Measurements from ENCODE around the gene CDKAL1. TPM values are rescaled to one million over a fixed set of nuclear protein-coding genes. Genes with fewer than 3 reads are reported as not detected.

The CDKAL1 gene
- total and polyA plus RNA-seq, 2 of the 13 experiments (the other 11 are each of a cell fraction or from before 2014, with no cell fraction given) = 9.5 to 27.7 TPM

DNA sequence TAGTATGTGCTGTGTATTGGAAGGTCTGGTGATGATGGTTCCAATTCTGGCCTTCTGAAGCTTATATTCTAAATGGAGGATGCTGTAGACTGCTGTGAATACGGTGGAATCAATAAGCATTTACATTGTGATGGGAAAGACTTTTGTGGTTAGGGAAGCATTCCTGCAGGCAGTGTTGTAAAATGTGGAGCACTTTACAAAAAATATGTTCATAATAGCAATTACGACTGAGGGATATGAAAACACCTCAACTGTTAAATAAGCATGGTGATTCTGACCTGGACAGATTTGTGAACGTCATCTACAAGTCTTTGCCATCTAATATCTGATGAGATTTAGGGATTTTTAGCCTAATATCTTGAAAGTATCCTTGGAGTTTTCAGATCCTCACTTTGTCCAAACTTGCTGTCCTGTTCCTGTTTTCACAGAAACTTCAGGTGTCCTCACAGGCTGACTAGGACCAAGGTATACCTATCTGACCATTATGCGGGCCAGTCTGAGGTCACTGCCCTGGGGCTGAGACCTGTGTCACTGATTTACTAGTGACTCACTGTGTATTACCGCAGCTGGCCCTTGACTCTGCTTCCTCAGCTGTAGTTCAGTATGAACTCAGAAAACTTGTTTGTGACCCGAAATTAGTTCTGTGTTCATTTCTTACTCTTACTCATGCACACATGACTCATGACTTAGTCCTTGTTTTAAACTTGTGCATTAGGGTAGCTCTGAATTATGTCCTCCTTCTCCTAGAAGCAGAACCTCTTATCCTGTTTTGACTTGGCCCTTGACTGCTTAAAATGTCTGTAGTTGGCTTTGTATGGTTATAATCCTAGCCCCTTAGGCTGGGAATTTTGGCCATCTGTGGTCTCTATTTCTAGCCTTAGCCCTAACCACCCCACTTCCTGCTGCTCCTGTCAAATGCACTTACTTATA is 343.0 kb downstream of the CDKAL1 start (continued):
- peak; percentile 36 for TF ChIP-seq SMC3 (IDR thresholded peaks at IDR 0.05; ENCODE audit: low read length)
- TF ChIP-seq ZSCAN29 (CRISPR knock-in tag; conservative IDR thresholded peaks at IDR 0.05) = peak; percentile 69; the same call in 1 of the 2 replicates
- 0 out of 2 replicates have a peak, but pooled peaks have one; percentile 9 for TF ChIP-seq ZNF557 (CRISPR knock-in tag; IDR thresholded peaks at IDR 0.05)
- peak; percentile 96 for TF ChIP-seq HMG20A (CRISPR knock-in tag; IDR thresholded peaks at IDR 0.05; ENCODE audit: borderline replicate concordance)
- TF ChIP-seq FOXJ3 (CRISPR knock-in tag; IDR thresholded peaks at IDR 0.05; ENCODE audit: borderline replicate concordance) = peak; percentile 86; the same call in 1 of the 2 replicates
- peak; percentile 86 for TF ChIP-seq FOXA3 (CRISPR knock-in tag; IDR thresholded peaks at IDR 0.05)
- peak; percentile 47; the same call in 1 of the 2 replicates for TF ChIP-seq CEBPG (CRISPR knock-in tag; IDR thresholded peaks at IDR 0.05)
- 0 out of 2 replicates have a peak, but pooled peaks have one; percentile 40 for TF ChIP-seq ZSCAN9 (CRISPR knock-in tag; IDR thresholded peaks at IDR 0.05; ENCODE audit: borderline replicate concordance)

DNA sequence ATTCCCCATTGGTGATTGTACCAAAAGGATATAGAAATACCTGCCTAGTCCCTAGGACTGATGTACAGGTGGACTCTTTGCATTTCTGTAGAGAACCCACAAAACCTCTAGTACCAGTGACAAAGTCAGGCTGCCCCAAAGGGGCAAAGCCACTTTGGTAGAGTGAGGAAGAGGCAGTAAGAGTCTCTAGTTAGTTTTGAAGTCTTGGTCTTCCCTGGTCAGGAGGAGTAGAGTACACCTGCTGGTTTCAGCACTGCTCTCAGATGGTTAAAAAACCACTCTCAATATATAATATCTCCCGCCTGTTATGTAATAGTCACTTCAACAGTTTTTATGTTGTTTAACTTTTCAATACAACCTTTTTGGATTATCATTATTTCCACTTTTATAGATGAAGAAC is 344.9 kb downstream of the CDKAL1 start:
- Histone ChIP-seq H3K9ac (ENCODE audit: insufficient read depth, low read depth, low read length) (no peak overlapping the region; the same call in 1 of the 2 replicates), H3K36me3 (replicated peaks in 1 of 2; ENCODE audit: control insufficient read depth in 1 of 2, insufficient read depth in 2 of 2, low read length in 2 of 2) (no peaks in the 10 kb centered on the region), H3K27me3 (ENCODE audit: control insufficient read depth in 1 of 2, insufficient read depth in 2 of 2, low read length in 2 of 2) (no peaks in the 10 kb centered on the region), H3K79me2 (ENCODE audit: insufficient read depth, low read length) (no peaks in the 10 kb centered on the region), H3K9me3 (ENCODE audit: low read length) (no peaks in the 10 kb centered on the region), H3K4me2 (ENCODE audit: low read depth, low read length) (peak overlapping the region; percentile 21; the same call in 1 of the 2 replicates), H2AFZ (ENCODE audit: low read length) (no peak overlapping the region), H3K4me1 (ENCODE audit: insufficient read depth, low read length) (peaks cover 62% of the 10 kb centered on the region), H3K27ac (ENCODE audit: extremely low read length, insufficient read depth, low read length) (peak overlapping the region; percentile 24), H3K4me3 (replicated peaks in 1 of 3; ENCODE audit: insufficient read depth in 1 of 3, low read depth in 2 of 3, low read length in 3 of 3) (no peak overlapping the region), H4K20me1 (ENCODE audit: insufficient read depth, low read length) (no peaks in the 10 kb centered on the region)
- intact Hi-C loops (cut with micrococcal nuclease; ENCODE audit: unreplicated experiment) = loop anchor here (5.0 kb wide), 2 partner anchors 123 to 317 kb away; no protein-coding TSS in a partner anchor
- 100% methylated on average over 1 of the region's 1 CpG for WGBS (ENCODE audit: low lambda C conversion rate)
- no peak for FAIRE-seq
- ChIA-PET POLR2A (no interaction called here), CTCF (ENCODE audit: low intra/inter-chr PET ratio, low total read pairs) (no interaction called here)
- ATAC-seq = no peak
- in situ Hi-C loops (cut with HindIII; ENCODE audit: extremely low pct_ligation_motif_present, low pct_unique_long_range_greater_than_20kb) = loop anchor here (5.0 to 25.0 kb wide), 3 partner anchors 314 to 1058 kb away; no protein-coding TSS in a partner anchor
- no TSS peak for BruUV-seq (replicated peaks)
- no peak for DNase-seq (ENCODE audit: low spot score)
- TF ChIP-seq, protein P1, sequence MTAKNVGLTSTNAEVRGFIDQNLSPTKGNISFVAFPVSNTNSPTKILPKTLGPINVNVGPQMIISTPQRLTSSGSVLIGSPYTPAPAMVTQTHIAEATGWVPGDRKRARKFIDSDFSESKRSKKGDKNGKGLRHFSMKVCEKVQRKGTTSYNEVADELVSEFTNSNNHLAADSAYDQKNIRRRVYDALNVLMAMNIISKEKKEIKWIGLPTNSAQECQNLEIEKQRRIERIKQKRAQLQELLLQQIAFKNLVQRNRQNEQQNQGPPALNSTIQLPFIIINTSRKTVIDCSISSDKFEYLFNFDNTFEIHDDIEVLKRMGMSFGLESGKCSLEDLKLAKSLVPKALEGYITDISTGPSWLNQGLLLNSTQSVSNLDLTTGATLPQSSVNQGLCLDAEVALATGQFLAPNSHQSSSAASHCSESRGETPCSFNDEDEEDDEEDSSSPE (CRISPR knock-in tag; IDR thresholded peaks at IDR 0.05) = no peak
- no peak for TF ChIP-seq ZNF329 (CRISPR knock-in tag; IDR thresholded peaks at IDR 0.05; ENCODE audit: low read depth)
- TF ChIP-seq KLF13 (CRISPR knock-in tag; IDR thresholded peaks at IDR 0.05) = no peak
- TF ChIP-seq ZNF10 (CRISPR knock-in tag; IDR thresholded peaks at IDR 0.05; ENCODE audit: borderline replicate concordance, low read depth) = no peak
- TF ChIP-seq, protein P2, sequence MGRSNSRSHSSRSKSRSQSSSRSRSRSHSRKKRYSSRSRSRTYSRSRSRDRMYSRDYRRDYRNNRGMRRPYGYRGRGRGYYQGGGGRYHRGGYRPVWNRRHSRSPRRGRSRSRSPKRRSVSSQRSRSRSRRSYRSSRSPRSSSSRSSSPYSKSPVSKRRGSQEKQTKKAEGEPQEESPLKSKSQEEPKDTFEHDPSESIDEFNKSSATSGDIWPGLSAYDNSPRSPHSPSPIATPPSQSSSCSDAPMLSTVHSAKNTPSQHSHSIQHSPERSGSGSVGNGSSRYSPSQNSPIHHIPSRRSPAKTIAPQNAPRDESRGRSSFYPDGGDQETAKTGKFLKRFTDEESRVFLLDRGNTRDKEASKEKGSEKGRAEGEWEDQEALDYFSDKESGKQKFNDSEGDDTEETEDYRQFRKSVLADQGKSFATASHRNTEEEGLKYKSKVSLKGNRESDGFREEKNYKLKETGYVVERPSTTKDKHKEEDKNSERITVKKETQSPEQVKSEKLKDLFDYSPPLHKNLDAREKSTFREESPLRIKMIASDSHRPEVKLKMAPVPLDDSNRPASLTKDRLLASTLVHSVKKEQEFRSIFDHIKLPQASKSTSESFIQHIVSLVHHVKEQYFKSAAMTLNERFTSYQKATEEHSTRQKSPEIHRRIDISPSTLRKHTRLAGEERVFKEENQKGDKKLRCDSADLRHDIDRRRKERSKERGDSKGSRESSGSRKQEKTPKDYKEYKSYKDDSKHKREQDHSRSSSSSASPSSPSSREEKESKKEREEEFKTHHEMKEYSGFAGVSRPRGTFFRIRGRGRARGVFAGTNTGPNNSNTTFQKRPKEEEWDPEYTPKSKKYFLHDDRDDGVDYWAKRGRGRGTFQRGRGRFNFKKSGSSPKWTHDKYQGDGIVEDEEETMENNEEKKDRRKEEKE (IDR thresholded peaks at IDR 0.05) = no peak
- TF ChIP-seq ETV6 (CRISPR knock-in tag; conservative IDR thresholded peaks at IDR 0.05) = no peak
- no peak for TF ChIP-seq ISX (CRISPR knock-in tag; conservative IDR thresholded peaks at IDR 0.05)
- no peak for TF ChIP-seq HES4 (CRISPR knock-in tag; IDR thresholded peaks at IDR 0.05; ENCODE audit: borderline replicate concordance)
- TF ChIP-seq, protein P3, sequence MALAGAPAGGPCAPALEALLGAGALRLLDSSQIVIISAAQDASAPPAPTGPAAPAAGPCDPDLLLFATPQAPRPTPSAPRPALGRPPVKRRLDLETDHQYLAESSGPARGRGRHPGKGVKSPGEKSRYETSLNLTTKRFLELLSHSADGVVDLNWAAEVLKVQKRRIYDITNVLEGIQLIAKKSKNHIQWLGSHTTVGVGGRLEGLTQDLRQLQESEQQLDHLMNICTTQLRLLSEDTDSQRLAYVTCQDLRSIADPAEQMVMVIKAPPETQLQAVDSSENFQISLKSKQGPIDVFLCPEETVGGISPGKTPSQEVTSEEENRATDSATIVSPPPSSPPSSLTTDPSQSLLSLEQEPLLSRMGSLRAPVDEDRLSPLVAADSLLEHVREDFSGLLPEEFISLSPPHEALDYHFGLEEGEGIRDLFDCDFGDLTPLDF (CRISPR knock-in tag; IDR thresholded peaks at IDR 0.05) = no peak
- TF ChIP-seq GLI4 (CRISPR knock-in tag; IDR thresholded peaks at IDR 0.05; ENCODE audit: borderline replicate concordance) = no peak
- TF ChIP-seq MATR3 (CRISPR knock-in tag; IDR thresholded peaks at IDR 0.05) = no peak
